GM06990 (cell line): ENCODE data around the gene ANKS1A.
"Not testable (repeated sequence)": the region's sequence is repeated elsewhere in the genome, so short reads cannot be mapped to it uniquely, and the experiment has no call there.

Experiments
- DNase-seq: peaks from one replicate; pipeline ENCODE4 v3.0.0-alpha.2; 2011; ENCODE audit not compliant: insufficient read length; ENCODE audit errors: extremely low read depth
- H3K27me3 ChIP-seq: replicated peaks from 2 replicates; pipeline ENCODE4 v1.6.0; 2011; ENCODE audit warnings: low read length; ENCODE audit not compliant: control insufficient read depth, insufficient read depth
- H3K36me3 ChIP-seq: 2 replicates; pipeline ENCODE4 v1.5.1; 2011; ENCODE audit warnings: low read length; ENCODE audit not compliant: control insufficient read depth, insufficient read depth
- H3K4me3 ChIP-seq: replicated peaks from 2 replicates; pipeline ENCODE4 v1.5.1; 2011; ENCODE audit warnings: low read depth, mild to moderate bottlenecking, control low read depth, low read length
- TF ChIP-seq, protein P1 (sequence below): IDR thresholded peaks from 2 replicates; pipeline ENCODE4 v1.5.1; 2011; ENCODE audit warnings: low read length, control low read depth, mild to moderate bottlenecking, inconsistent platforms; ENCODE audit not compliant: insufficient read depth, poor library complexity, severe bottlenecking

The ANKS1A gene

DNA sequence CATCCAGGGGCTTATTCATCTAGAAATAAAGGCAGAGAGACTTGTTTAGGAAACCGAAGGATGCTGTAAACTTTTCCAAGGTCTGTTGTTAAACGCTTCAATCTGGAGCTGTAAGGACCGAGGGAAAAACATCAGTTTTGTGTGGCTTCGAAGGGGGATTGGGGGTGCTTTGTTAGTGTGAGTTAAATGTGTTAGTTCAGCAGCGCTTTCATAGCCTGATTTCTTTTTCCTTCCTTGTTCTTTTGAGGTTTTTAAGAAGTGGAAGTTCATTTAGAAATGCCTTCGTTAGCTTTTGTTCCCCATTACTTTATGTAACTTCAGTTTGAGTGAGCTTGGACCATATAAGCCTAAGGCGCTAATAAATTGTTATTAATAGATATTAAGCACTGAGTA is 1.5 kb downstream of the ANKS1A start:
- Histone ChIP-seq H3K36me3 (no peaks in the 10 kb centered on the region), H3K4me3 (no peak overlapping the region), H3K27me3 (no peaks in the 10 kb centered on the region)
- DNase-seq: no peak
- TF ChIP-seq, protein P1, sequence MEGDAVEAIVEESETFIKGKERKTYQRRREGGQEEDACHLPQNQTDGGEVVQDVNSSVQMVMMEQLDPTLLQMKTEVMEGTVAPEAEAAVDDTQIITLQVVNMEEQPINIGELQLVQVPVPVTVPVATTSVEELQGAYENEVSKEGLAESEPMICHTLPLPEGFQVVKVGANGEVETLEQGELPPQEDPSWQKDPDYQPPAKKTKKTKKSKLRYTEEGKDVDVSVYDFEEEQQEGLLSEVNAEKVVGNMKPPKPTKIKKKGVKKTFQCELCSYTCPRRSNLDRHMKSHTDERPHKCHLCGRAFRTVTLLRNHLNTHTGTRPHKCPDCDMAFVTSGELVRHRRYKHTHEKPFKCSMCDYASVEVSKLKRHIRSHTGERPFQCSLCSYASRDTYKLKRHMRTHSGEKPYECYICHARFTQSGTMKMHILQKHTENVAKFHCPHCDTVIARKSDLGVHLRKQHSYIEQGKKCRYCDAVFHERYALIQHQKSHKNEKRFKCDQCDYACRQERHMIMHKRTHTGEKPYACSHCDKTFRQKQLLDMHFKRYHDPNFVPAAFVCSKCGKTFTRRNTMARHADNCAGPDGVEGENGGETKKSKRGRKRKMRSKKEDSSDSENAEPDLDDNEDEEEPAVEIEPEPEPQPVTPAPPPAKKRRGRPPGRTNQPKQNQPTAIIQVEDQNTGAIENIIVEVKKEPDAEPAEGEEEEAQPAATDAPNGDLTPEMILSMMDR: no peak

DNA sequence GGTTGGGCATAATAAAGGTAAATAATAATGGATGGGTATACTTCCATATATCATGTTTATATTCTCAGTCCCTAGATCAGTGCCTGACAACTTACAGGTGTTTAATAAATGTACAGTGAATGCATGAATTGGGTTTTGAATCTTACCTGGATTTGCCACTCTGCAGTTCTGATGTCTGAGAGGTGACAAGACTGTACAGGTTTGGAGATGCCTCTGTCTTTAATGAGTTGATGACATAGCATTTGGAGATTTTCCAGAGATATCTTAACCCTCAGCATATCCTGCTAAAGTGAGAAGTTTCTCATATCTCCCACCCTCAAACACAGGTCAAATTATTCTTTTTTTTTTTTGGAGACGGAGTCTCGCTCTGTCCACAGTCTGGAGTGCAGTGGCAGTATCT is 2.2 kb downstream of the ANKS1A start:
- TF ChIP-seq, protein P1: no peak
- no peak for DNase-seq
- Histone ChIP-seq H3K4me3 (no peak overlapping the region), H3K27me3 (no peaks in the 10 kb centered on the region), H3K36me3 (no peaks in the 10 kb centered on the region)

DNA sequence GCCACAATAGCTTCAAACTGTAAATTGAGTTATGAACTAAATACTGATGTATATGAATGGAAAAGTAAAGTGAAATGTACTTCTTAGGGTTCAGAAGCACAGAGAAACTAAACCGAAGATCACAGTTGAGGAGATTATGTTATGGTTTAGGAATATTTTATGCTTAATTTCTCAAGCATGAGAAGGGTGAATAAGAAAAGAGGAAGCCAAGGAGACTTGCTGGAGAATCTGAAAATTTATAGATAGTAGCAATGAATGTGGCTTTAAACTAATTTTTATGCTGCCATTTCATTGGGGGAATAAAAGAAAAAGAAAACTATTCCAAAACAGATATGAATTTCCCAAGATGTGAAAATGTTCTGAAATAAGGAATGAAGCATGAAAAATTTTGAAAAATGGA is 5.6 kb downstream of the ANKS1A start:
- Histone ChIP-seq H3K4me3 (no peak overlapping the region), H3K27me3 (no peaks in the 10 kb centered on the region), H3K36me3 (no peaks in the 10 kb centered on the region)
- no peak for DNase-seq
- TF ChIP-seq, protein P1: no peak

DNA sequence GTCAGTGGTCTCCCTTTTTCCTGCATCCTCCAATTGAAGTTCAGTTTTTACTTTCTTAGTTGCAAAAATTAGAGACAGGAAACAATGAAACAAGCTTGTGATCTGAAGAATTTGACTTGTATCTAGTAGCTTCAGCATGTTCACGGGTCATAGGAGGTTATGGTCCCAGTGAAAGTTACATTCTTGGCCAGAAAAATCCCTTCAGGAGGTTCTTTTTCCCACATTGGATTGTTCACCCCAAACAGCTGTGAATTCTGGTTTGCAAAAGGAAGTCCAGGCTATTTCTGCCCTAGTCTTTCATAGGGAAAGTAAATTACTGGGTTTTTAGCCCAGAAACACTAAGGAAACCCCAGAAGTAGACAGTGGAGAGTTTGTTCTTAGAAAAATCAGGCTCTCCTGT is 8.1 kb downstream of the ANKS1A start:
- no peak for DNase-seq
- Histone ChIP-seq H3K36me3 (no peaks in the 10 kb centered on the region), H3K27me3 (no peaks in the 10 kb centered on the region), H3K4me3 (no peak overlapping the region)
- TF ChIP-seq, protein P1: no peak

DNA sequence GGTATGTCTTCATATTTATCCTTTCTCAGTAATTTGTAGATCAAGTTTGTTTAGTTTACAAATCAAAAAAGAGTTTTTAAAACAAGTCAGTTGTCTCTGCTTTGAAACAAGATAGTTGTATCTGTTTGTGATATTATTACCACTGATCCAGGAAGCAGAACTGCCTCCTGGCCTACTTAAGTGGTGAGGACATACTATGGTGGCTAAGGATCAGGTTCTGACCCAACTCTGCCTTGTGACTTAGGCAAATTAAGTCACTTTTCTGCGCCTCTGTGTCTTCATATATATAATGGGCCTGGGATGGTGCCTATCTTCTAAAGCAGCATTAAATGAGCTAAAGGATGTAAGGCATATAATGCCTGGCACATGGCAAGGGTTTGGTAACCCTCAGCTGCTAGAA is 8.7 kb downstream of the ANKS1A start:
- Histone ChIP-seq H3K27me3 (no peaks in the 10 kb centered on the region), H3K4me3 (no peak overlapping the region), H3K36me3 (no peaks in the 10 kb centered on the region)
- TF ChIP-seq, protein P1: no peak
- DNase-seq: no peak

DNA sequence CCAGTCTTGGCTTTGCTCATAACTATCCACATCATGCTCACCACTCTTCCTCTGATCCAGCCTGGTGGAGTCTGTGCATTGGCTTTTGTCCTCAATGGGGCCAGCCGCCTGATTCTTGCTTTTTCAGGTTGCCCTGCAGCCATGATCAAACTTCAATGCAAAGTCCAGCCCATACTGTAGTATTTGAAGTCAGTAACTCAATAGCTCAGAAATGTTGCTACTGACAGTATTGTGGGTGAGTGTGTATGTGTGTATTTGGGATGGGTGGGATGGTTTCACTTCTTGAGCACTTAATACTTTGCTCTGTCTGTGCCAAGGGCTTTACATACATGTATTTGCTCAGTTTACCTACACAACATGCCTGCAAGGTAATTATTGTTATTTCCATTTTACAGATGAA is 10.7 kb downstream of the ANKS1A start:
- not testable (repeated sequence) for DNase-seq, H3K4me3 ChIP-seq, H3K36me3 ChIP-seq, H3K27me3 ChIP-seq
